GM12878 (cell line): ENCODE measurements around the gene BLACAT1. TPM values are rescaled to one million over a fixed set of nuclear protein-coding genes. Genes with fewer than 3 reads are reported as not detected.
A peak's percentile ranks its signal among the peaks of the same experiment; 100 is the strongest.

ENCODE experiments used
- CUX1 ChIP-seq: IDR thresholded peaks from 2 replicates; pipeline ENCODE4 v1.6.1; 2012; ENCODE audit warnings: improper control_type of control experiment, low read depth, low read length; ENCODE audit not compliant: insufficient replicate concordance
- EGR1 ChIP-seq, 2 experiments: IDR thresholded peaks; 1 replicate in 1 of 2; 2 replicates in 1 of 2; pipeline ENCODE4 v1.6.1; 2011 to 2012; ENCODE audit warnings: low read depth in 2 of 2, low read length in 2 of 2, borderline replicate concordance in 1 of 2, mild to moderate bottlenecking in 1 of 2, moderate library complexity in 1 of 2
- MLLT1 ChIP-seq: fragments of 450-650 bp; IDR thresholded peaks from 2 replicates; pipeline ENCODE4 v1.6.1; 2016; ENCODE audit warnings: mild to moderate bottlenecking
- MXI1 ChIP-seq: fragments of 150-350 bp; IDR thresholded peaks from 2 replicates; pipeline ENCODE4 v1.6.1; 2011; ENCODE audit warnings: low read depth, mild to moderate bottlenecking, inconsistent platforms, low read length, improper control_type of control experiment
- RAD51 ChIP-seq: fragments of 450-650 bp; IDR thresholded peaks from 2 replicates; pipeline ENCODE4 v1.6.1; 2016; ENCODE audit warnings: moderate library complexity, mild to moderate bottlenecking, inconsistent platforms
- RB1 ChIP-seq: fragments of 450-650 bp; formaldehyde crosslinking; IDR thresholded peaks from 2 replicates; pipeline ENCODE4 v1.6.1; 2017; ENCODE audit warnings: mild to moderate bottlenecking, borderline replicate concordance
- RELB ChIP-seq: fragments of 450-650 bp; IDR thresholded peaks from 2 replicates; pipeline ENCODE4 v1.6.1; 2017; ENCODE audit warnings: low read depth, mild to moderate bottlenecking, moderate library complexity
- SIX5 ChIP-seq: IDR thresholded peaks from 2 replicates; pipeline ENCODE4 v1.6.1; 2011; ENCODE audit warnings: mild to moderate bottlenecking, low read depth, low read length, moderate library complexity; ENCODE audit not compliant: severe bottlenecking
- SMAD5 ChIP-seq: IDR thresholded peaks from 2 replicates; pipeline ENCODE4 v1.6.1; 2016; ENCODE audit warnings: antibody characterized with exemption, low read depth
- SPI1 ChIP-seq: IDR thresholded peaks from 2 replicates; pipeline ENCODE4 v1.6.1; 2011; ENCODE audit warnings: low read depth, mild to moderate bottlenecking, low read length, moderate library complexity, borderline replicate concordance; ENCODE audit not compliant: insufficient read depth
- STAT1 ChIP-seq: fragments of 450-650 bp; conservative IDR thresholded peaks from 2 replicates; pipeline ENCODE4 v1.6.1; 2014; ENCODE audit warnings: antibody characterized with exemption, mild to moderate bottlenecking
- polyA plus RNA-seq, 11 experiments: library from polyadenylated mRNA; depleted of rRNA in 4 of 11; unstranded in 6 of 11; stranded (reverse) in 5 of 11; fragments of >200 nt; fragmentation: Nextera tagmentation in 4 of 11; fragmentation: Illumina TruSeq in 1 of 11; extraction: Ambion mirVana in 4 of 11; extraction: Trizol in 1 of 11; gene quantifications; 1 replicate in 1 of 11; 2 replicates in 10 of 11; pipeline versions ENCODE4 v1.2.1 to v1.2.3, GENCODE V29; 2011 to 2016; ENCODE audit warnings: inconsistent platforms in 2 of 11, missing spikeins in 2 of 11, low read depth in 1 of 11
- total RNA-seq, 4 experiments: library from RNA; depleted of rRNA in 3 of 4; stranded (reverse); fragments of >200 nt in 3 of 4; fragmentation: Illumina TruSeq in 1 of 4; extraction: Trizol in 1 of 4; gene quantifications; 2 replicates each; pipeline versions ENCODE4 v1.2.1 to v1.2.3, GENCODE V29; 2013 to 2021
- TF ChIP-seq, protein P1 (sequence below): IDR thresholded peaks from 2 replicates; pipeline ENCODE4 v1.6.1; 2011; ENCODE audit warnings: low read depth, low read length, improper control_type of control experiment, borderline replicate concordance
- TF ChIP-seq, protein P2 (sequence below): IDR thresholded peaks from 2 replicates; pipeline ENCODE4 v1.6.1; 2012; ENCODE audit warnings: mild to moderate bottlenecking, low read depth, low read length

The BLACAT1 gene
- total and polyA plus RNA-seq, 10 of the 15 experiments (the other 5 are each of a cell fraction or from before 2014, with no cell fraction given) = 0.04 to 1.6 (median 0.15) TPM; not detected in 1

GRCh38 chr1:205480349-205480985 is 24.6 kb upstream of the BLACAT1 start (continued):
- TF ChIP-seq MXI1 (no peak), SMAD5 (no peak), RB1 (no peak), RAD51 (no peak; the same call in 1 of the 2 replicates), EGR1 (IDR thresholded peaks at IDR 0.05; ENCODE audit: borderline replicate concordance in 1 of 2, low read depth in 2 of 2, low read length in 2 of 2) (no peak), SIX5 (no peak), MLLT1 (peak; percentile 51; the same call in 1 of the 2 replicates), SPI1 (peak; percentile 65; the same call in 1 of the 2 replicates), RELB (peak; percentile 100), STAT1 (no peak), CUX1 (no peak)
- TF ChIP-seq, protein P1, sequence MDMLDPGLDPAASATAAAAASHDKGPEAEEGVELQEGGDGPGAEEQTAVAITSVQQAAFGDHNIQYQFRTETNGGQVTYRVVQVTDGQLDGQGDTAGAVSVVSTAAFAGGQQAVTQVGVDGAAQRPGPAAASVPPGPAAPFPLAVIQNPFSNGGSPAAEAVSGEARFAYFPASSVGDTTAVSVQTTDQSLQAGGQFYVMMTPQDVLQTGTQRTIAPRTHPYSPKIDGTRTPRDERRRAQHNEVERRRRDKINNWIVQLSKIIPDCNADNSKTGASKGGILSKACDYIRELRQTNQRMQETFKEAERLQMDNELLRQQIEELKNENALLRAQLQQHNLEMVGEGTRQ = no peak
- TF ChIP-seq, protein P2, sequence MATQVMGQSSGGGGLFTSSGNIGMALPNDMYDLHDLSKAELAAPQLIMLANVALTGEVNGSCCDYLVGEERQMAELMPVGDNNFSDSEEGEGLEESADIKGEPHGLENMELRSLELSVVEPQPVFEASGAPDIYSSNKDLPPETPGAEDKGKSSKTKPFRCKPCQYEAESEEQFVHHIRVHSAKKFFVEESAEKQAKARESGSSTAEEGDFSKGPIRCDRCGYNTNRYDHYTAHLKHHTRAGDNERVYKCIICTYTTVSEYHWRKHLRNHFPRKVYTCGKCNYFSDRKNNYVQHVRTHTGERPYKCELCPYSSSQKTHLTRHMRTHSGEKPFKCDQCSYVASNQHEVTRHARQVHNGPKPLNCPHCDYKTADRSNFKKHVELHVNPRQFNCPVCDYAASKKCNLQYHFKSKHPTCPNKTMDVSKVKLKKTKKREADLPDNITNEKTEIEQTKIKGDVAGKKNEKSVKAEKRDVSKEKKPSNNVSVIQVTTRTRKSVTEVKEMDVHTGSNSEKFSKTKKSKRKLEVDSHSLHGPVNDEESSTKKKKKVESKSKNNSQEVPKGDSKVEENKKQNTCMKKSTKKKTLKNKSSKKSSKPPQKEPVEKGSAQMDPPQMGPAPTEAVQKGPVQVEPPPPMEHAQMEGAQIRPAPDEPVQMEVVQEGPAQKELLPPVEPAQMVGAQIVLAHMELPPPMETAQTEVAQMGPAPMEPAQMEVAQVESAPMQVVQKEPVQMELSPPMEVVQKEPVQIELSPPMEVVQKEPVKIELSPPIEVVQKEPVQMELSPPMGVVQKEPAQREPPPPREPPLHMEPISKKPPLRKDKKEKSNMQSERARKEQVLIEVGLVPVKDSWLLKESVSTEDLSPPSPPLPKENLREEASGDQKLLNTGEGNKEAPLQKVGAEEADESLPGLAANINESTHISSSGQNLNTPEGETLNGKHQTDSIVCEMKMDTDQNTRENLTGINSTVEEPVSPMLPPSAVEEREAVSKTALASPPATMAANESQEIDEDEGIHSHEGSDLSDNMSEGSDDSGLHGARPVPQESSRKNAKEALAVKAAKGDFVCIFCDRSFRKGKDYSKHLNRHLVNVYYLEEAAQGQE = no peak; the same call in 1 of the 2 replicates
